Mesodermal cell (in vitro differentiated cells): Measurements from ENCODE around the gene DUS3L.

ENCODE experiments used
- H3K27ac ChIP-seq: 2 replicates; pipeline ENCODE4 v1.7.0; 2013; ENCODE audit warnings: mild to moderate bottlenecking, low read depth, low read length, moderate library complexity; ENCODE audit not compliant: severe bottlenecking
- H3K36me3 ChIP-seq: 2 replicates; pipeline ENCODE4 v1.7.1; 2013; ENCODE audit warnings: mild to moderate bottlenecking, low read length, moderate library complexity; ENCODE audit not compliant: control insufficient read depth, insufficient read depth
- H3K4me1 ChIP-seq: one replicate; pipeline ENCODE4 v1.7.1; 2013; ENCODE audit warnings: mild to moderate bottlenecking, low read length; ENCODE audit not compliant: insufficient read depth, control insufficient read depth, poor library complexity, severe bottlenecking
- H3K4me3 ChIP-seq: 2 replicates; pipeline ENCODE4 v1.7.0; 2013; ENCODE audit warnings: low read length, control low read depth, mild to moderate bottlenecking; ENCODE audit not compliant: insufficient read depth, poor library complexity, severe bottlenecking; ENCODE audit errors: extremely low read depth
- H3K9me3 ChIP-seq: 2 replicates; pipeline ENCODE4 v1.7.1; 2013; ENCODE audit warnings: mild to moderate bottlenecking, low read length, moderate library complexity; ENCODE audit not compliant: control insufficient read depth
- WGBS, 2 experiments: methylation state at CpG; one replicate each; pipeline ENCODE4 v1.1.5; 2013; ENCODE audit warnings: missing lambda C conversion rate in 2 of 2; ENCODE audit not compliant: insufficient coverage in 2 of 2; 5-methylcytosine and 5-hydroxymethylcytosine counted together

The DUS3L gene

DNA sequence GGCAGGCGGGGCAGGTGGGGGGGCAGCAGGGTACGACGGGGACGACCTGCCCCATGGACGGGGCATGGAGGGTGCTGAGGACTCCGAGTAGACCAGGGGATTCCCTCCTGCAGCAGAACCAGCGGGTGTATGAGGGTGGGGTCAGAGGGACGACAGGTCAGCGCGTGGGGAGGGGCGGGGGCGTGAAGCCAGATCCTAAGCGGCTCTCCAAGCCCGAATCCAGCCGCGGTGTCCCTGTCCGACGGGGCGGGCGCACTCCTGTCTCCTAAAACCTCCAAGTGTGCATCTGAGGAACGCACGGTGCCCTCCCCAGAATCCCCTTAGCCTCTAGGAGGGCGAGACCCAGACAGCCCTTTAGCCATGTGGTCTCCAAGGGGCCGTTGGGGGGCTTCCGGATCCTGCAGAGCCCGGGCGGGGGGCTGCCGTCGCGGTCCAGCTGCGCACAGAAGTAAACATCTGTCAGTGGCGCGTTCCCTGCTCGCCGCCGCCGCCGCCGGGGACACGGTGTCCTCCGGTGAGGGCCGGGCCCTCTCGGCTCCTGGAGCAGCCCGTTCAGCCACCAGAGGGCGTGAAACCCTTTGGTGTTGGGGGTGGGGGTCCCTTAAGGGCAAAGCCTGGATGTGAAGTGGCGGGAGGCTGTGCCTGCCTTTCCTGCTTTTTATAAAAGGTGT, 14.6 kb upstream of the DUS3L start:
- H3K9me3 ChIP-seq, result no peaks in the 10 kb centered on the region
- peaks cover 7% of the 10 kb centered on the region for H3K4me1 ChIP-seq
- WGBS, 2 experiments, result 1 to 3% methylated on average over 40 to 43 of the region's 46 CpGs
- no peaks in the 10 kb centered on the region for H3K36me3 ChIP-seq
- peak overlapping the region; percentile 32 for H3K4me3 ChIP-seq
- no peak overlapping the region for H3K27ac ChIP-seq

DNA sequence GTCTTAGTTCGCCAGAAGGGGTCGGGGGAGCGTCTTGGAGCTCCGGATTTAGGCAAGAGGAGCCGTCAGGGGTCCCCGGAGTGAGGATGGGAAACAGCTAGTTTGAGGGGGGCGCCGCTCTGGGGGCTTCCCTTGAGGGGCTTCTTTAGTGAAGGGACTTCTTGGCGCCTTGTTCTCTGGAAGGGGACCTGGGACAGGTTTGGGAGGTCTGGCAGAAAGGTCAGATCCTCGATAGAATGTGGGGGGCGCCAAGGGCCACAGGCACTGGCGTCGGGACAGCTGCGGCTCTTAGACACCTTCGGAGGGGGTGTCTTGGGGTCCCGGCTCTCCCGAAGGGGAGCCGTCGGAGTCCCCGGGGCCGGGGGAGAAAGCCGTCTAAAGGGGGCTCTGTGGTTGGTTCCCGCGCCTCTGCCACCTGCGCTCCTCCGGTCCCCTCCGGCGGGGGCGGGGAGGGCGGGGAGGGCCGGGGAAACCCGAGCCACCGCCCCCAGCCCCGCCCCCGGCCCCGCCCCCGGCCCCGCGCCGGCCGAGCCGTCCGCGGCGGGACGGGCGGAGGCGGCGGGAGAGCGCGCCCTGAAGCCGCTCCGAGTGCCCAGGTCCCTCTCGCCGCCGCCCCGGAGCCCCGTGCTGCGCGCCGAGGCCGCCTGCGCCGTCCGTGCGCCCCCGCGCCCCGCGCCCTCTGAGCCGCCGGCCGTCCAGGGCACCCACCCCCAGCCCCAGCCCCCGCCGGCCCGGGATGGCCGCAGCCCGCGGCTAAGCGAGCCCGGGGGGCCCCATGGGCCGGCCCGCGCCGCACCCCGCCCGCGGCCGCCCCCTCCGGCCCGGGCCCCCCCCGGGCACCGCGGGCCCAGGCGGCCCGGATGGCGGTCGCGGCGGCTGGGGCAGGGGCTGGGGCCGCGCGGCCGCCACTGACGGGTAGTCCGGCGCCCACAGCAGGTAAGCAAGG, 13.8 kb upstream of the DUS3L start, which contains the start of gene NRTN:
Gene NRTN (plus strand): TSS at position 552 of the 946 bp plus-strand sequence. CDS start 19,099 bp downstream, outside the sequence.
- H3K27ac ChIP-seq, result no peak within 1 kb of the TSS
- H3K4me1 ChIP-seq, result peaks cover 7% of the 10 kb centered on the region
- no peaks in the 10 kb centered on the region for H3K9me3 ChIP-seq
- peak within 1 kb of the TSS; percentile 32 for H3K4me3 ChIP-seq
- WGBS, 2 experiments, result 4 to 7% methylated on average over 29 to 55 of the region's 107 CpGs
- no peaks in the 10 kb centered on the region for H3K36me3 ChIP-seq

DNA sequence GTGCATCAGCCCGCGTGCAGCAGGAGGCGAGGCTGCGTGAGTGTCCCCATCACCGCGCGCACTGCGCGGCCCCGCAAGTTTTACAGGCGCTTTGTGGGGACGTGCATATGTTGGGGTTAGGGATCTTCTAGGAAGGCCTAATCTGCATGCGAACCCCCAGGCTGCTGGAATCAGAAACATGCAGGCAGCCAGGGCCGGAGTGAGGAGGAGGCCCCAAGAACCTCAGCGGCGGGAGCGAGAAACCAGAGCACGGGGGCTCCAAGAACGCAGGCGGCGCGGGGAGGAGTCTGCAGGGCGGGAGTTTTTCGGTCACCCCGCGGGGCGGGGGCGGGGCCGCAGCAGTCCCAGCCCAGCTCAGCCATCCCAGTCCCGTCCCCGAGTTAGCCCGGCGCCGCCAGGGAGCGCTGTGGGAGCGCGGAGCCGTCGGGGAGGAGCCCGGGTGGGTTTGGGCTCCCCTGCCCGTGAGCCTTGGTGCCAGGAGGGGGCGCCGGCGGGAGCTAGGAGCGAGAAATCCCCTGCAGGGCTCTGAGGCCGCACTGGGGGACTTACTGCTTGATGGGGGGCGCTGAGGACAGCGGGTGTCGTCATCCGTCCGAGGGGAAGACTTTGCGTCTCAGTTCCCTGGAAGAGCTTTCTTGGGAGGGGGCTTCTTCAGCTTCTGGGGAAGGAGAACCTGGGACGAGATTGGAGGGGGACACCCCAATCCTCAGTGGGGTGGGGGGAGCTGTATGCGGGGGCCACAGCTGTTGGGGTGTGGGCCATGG, 13.0 kb upstream of the DUS3L start:
- H3K4me3 ChIP-seq, result peak overlapping the region; percentile 30
- H3K4me1 ChIP-seq, result peaks cover 7% of the 10 kb centered on the region
- H3K27ac ChIP-seq, result no peak overlapping the region
- 2 to 4% methylated on average over 32 to 48 of the region's 54 CpGs for WGBS, 2 experiments
- no peaks in the 10 kb centered on the region for H3K36me3 ChIP-seq
- no peaks in the 10 kb centered on the region for H3K9me3 ChIP-seq

DNA sequence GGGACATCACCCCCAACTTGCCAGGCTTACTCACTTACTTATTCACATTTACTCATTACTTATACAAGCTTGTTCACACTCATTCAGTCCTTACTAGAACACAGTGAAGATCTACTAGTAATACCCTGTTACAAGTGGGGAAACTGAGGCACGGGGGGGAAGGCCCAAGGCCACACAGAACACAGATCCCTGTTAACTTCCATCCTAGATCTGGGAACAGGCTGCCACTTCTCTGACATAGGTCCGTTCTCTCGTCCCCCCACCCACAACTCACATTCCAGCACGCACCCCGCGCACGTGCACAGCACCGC, 12.4 kb upstream of the DUS3L start:
- H3K4me3 ChIP-seq, result peak overlapping the region; percentile 30
- no peak overlapping the region for H3K27ac ChIP-seq
- 23 to 35% methylated on average over 3 to 7 of the region's 8 CpGs for WGBS, 2 experiments
- H3K4me1 ChIP-seq, result peaks cover 7% of the 10 kb centered on the region
- H3K9me3 ChIP-seq, result no peaks in the 10 kb centered on the region
- no peaks in the 10 kb centered on the region for H3K36me3 ChIP-seq

DNA sequence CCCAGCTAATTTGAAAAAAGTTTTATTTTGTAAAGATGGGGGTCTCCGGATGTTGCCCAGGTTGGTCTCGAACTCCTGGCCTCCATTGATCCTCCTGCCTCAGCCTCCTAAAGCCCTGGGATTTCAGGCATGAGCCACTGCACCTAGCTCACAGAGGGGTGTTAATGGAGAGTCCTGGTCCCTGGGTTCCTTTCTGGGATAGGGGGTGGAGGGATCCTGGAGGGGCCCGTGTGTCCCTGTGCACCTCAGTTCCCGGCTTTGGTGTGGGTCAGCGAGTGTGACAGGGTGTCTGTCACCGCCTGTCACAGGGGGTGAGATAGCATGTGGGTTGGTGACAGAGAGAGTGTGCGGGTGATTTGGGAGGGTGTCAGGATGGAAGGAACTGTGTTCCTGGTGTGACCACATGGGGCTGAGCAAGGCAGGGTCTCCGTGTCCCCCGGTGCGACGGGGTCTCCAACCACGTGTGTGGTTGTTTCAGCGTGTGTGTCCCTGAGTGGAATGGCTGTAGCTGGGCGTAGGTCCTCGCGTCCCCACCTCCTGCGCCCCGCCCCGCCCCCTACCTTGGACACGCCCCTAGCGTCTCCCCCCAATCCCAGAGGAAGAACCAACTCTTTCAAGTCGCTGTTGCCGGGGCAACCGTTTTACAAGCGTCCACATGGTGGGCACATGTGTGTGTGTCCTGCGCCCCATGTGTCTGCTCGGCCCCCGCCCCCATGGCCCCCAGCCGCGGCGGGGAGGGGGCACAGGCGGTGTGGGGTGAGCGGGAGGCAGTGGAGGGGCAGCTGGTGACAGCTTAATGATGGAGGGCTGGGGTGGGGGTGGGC, 11.0 kb upstream of the DUS3L start:
- Histone ChIP-seq H3K9me3 (no peaks in the 10 kb centered on the region), H3K27ac (no peak overlapping the region), H3K4me1 (peaks cover 7% of the 10 kb centered on the region), H3K4me3 (no peak overlapping the region), H3K36me3 (no peaks in the 10 kb centered on the region)
- 44 to 70% methylated on average over 7 to 24 of the region's 33 CpGs for WGBS, 2 experiments

DNA sequence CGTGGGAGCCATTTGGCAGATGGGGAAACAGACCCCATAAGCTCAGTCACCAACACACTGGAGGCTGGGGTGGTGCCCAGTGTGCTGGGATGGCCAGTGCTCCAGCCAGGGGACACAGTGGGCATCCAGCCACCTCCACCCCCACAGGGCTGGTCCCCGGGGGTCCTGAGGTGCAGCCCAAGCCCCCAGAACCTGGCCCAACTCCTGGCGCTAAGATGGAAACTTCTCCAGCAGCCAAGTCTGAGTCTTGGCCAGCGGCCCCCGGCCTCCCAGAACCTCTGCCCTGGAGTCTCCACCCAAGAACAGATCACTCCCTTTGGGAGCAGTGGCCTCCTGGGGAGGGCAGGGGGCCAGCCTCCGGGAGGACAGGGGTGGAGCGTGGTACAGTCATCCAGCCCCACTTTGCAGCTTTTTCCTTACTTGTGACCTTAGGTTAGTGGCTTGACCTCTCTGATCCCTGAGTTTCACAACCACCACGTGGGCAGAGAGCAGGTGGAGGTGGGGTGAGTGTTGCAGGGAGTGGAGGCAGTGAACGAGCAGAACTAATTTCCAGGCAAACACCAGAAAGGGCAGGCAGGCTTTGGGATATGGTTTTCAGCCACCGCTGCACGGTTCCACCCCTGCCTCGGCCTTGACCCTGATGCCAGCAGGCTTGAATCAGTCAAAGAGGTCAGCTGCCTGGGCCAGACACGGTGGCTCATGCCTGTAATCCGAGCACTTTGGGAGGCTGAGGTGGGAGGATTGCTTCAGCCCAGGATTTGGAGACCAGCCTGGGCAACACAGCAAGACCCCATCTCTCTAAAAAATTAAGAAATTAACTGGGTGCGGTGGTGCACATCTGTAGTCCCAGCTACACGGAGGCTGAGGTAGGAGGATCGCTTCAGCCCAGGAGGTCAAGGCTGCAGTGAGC, 9.7 kb upstream of the DUS3L start:
- Histone ChIP-seq H3K36me3 (no peaks in the 10 kb centered on the region), H3K9me3 (no peaks in the 10 kb centered on the region), H3K4me3 (no peak overlapping the region), H3K4me1 (peaks cover 7% of the 10 kb centered on the region), H3K27ac (no peak overlapping the region)
- WGBS, 2 experiments, result 84 to 92% methylated on average over 14 of the region's 17 CpGs

DNA sequence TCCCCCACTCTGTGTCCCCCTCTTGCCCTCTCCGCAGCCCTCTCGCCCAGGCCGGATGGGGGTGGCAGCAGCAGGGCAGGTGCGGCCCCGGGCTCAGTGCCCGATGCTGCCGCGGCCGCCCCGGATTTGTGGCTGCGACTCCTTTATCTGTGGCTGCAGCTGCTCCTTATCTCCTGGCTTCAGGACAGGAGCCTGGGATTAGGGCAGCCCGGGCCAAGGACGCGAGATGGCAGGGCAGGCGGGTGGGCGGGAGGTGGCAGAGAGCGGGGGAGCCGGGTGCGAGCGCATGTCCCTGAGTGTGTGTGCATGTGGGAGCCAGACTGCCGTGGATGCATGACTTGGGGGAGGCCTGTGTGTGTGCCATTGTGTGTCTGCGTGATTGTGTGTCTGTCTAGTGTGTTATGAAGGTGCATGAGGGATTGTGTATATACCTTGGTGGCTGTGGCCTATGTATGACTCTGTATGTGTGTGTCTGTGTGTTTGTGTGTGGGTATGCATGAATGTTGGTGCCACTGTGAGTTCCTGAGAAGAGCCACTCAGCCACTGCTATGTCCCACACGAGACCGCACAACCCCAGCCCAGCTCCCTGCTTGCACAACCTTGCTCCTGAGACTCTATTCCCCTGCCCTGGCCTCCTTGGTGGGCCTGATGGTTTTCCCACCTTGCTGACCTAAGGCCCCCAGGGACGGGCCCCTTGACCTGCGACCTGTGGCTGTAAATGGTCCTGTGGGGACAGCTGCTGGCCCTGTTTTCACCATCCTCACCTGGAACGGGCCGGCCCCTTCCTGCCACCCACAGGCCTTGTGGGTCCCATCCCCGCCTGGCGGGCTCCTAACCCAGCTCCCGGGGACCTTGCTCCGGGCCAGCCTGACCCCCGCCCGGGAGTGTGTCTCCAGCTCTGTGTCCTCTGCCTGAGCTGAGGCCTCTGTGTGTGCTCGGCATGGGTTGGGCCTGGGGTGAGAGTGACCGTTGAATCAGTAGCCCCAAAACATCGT, 8.6 kb upstream of the DUS3L start:
- Histone ChIP-seq H3K36me3 (no peaks in the 10 kb centered on the region), H3K9me3 (no peaks in the 10 kb centered on the region), H3K4me3 (no peak overlapping the region), H3K27ac (no peak overlapping the region), H3K4me1 (peaks cover 7% of the 10 kb centered on the region)
- 87 to 89% methylated on average over 34 to 35 of the region's 37 CpGs for WGBS, 2 experiments

DNA sequence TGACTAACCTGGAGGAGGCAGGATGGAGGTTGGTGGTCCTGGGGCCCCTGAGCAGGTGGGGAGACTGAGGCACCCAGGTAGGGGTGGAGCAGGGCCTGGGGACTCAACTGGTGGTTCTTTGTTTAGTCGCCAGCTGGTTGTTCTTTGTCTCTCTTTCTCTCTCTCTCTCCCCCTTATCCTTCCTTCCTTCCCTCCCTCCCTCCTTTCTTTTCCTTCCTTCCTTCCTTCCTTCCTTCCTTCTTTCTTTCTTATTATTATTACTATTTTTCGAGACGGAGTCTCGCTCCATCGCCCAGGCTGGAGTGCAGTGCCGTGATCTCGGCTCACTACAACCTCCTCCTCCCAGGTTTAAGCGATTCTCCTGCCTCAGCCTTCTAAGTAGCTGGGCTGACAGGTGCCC, 7.3 kb upstream of the DUS3L start:
- Histone ChIP-seq H3K4me3 (no peak overlapping the region), H3K27ac (no peak overlapping the region), H3K9me3 (no peaks in the 10 kb centered on the region), H3K36me3 (no peaks in the 10 kb centered on the region), H3K4me1 (peaks cover 4% of the 10 kb centered on the region)
- 87 to 97% methylated on average over 7 to 8 of the region's 8 CpGs for WGBS, 2 experiments
